H1 (cell line): ENCODE results near the gene DBP. TPM values are rescaled to one million over a fixed set of nuclear protein-coding genes. Genes with fewer than 3 reads are reported as not detected.

ENCODE experiments used
- CTCF ChIA-PET: fragments of 300-600 bp; sonication (Branson Sonifier 250); formaldehyde crosslinking; loops from one replicate; lab custom pipeline; 2021; ENCODE audit not compliant: partially characterized antibody; lab: Charles Lee
- POLR2A ChIA-PET: fragments of 300-600 bp; sonication (Branson Sonifier 250); formaldehyde crosslinking; loops from one replicate; lab custom pipeline; 2021; ENCODE audit warnings: inconsistent platforms; ENCODE audit not compliant: partially characterized antibody; lab: Charles Lee
- DNase-seq, 2 experiments: peaks; one replicate each; pipeline versions ENCODE4 v3.0.0 to v3.0.0-alpha.2; 2010 to 2022; ENCODE audit warnings: low spot score in 2 of 2, low read depth in 1 of 2, mixed read lengths in 1 of 2
- FAIRE-seq: peaks from 2 replicates; lab custom pipeline; 2011; peaks lifted over from hg19 to GRCh38; lab: Jason Lieb, UNC
- H2AFZ ChIP-seq: 2 replicates; pipeline ENCODE4 v1.8.1; 2012; ENCODE audit warnings: low read length, inconsistent platforms
- H2AK5ac ChIP-seq: 2 replicates; pipeline ENCODE4 v1.6.1; 2013; ENCODE audit warnings: low read depth, low read length
- H2BK120ac ChIP-seq: replicated peaks from 2 replicates; pipeline ENCODE3; 2013; ENCODE audit warnings: low read depth, low read length, inconsistent platforms
- H2BK12ac ChIP-seq: 2 replicates; pipeline ENCODE4 v1.6.1; 2013; ENCODE audit warnings: low read depth, low read length
- H2BK15ac ChIP-seq: 2 replicates; pipeline ENCODE4 v1.6.1; 2013; ENCODE audit warnings: low read length
- H2BK20ac ChIP-seq: 2 replicates; pipeline ENCODE4 v1.6.1; 2013; ENCODE audit warnings: low read length
- H2BK5ac ChIP-seq: 2 replicates; pipeline ENCODE4 v1.6.1; 2013; ENCODE audit warnings: low read depth, low read length
- H3K14ac ChIP-seq: 2 replicates; pipeline ENCODE4 v1.6.1; 2013; ENCODE audit warnings: inconsistent platforms; ENCODE audit not compliant: insufficient read length
- H3K18ac ChIP-seq: 2 replicates; pipeline ENCODE4 v1.6.1; 2013; ENCODE audit warnings: low read length; ENCODE audit errors: extremely low read depth
- H3K23ac ChIP-seq: 2 replicates; pipeline ENCODE4 v1.6.1; 2013; ENCODE audit warnings: inconsistent platforms; ENCODE audit not compliant: insufficient read length
- H3K23me2 ChIP-seq: 2 replicates; pipeline ENCODE4 v1.6.1; 2013; ENCODE audit warnings: low read depth, low read length
- H3K27ac ChIP-seq: 2 replicates; pipeline ENCODE4 v1.6.1; 2011; ENCODE audit warnings: low read depth, low read length, inconsistent platforms
- H3K27me3 ChIP-seq, 4 experiments: replicated peaks in 1 of 4; 1 replicate in 1 of 4; 2 replicates in 3 of 4; pipeline versions ENCODE4 v1.6.1 to v1.8.1; 2011 to 2013; ENCODE audit warnings: low read length in 3 of 4, mild to moderate bottlenecking in 3 of 4, inconsistent platforms in 2 of 4, mixed read lengths in 2 of 4, moderate library complexity in 1 of 4; ENCODE audit not compliant: control insufficient read depth in 3 of 4, insufficient read depth in 3 of 4; ENCODE audit errors: extremely low read depth in 1 of 4
- H3K36me3 ChIP-seq, 4 experiments: 2 replicates each; pipeline versions ENCODE4 v1.6.1 to v1.8.1; 2011 to 2013; ENCODE audit warnings: mild to moderate bottlenecking in 4 of 4, low read length in 3 of 4, moderate library complexity in 2 of 4, control low read depth in 1 of 4, inconsistent platforms in 1 of 4; ENCODE audit not compliant: insufficient read depth in 4 of 4, control insufficient read depth in 2 of 4
- H3K4ac ChIP-seq: replicated peaks from 2 replicates; pipeline ENCODE3; 2013; ENCODE audit warnings: low read length, low read depth, mixed read lengths, inconsistent platforms; ENCODE audit not compliant: insufficient read length
- H3K4me1 ChIP-seq, 4 experiments: replicated peaks in 1 of 4; 1 replicate in 1 of 4; 2 replicates in 3 of 4; pipeline versions ENCODE4 v1.6.1 to v1.8.1; 2011 to 2013; ENCODE audit warnings: low read length in 3 of 4, inconsistent platforms in 2 of 4, mixed read lengths in 1 of 4; ENCODE audit not compliant: insufficient read depth in 4 of 4, control insufficient read depth in 3 of 4
- H3K4me2 ChIP-seq, 2 experiments: 2 replicates each; pipeline versions ENCODE4 v1.6.1 to v1.8.1; 2011 to 2013; ENCODE audit warnings: low read depth in 2 of 2, low read length in 2 of 2, control low read depth in 1 of 2, inconsistent platforms in 1 of 2, mild to moderate bottlenecking in 1 of 2; ENCODE audit not compliant: insufficient read depth in 1 of 2
- H3K4me3 ChIP-seq, 4 experiments: fragments of 200-600, 300-600 bp in 1 of 4; sonication (generic), shearing (Covaris generic), sonication (Bioruptor Twin) in 1 of 4; 2 replicates each; pipeline versions ENCODE4 v1.5.1 to v1.8.1; 2011 to 2016; ENCODE audit warnings: low read length in 4 of 4, low read depth in 3 of 4, control low read depth in 2 of 4, inconsistent platforms in 2 of 4, mild to moderate bottlenecking in 2 of 4, mixed read lengths in 1 of 4, moderate library complexity in 1 of 4; ENCODE audit not compliant: insufficient read depth in 2 of 4; ENCODE audit errors: extremely low read depth in 1 of 4
- H3K56ac ChIP-seq: replicated peaks from 2 replicates; pipeline ENCODE3; 2013; ENCODE audit warnings: low read depth, mild to moderate bottlenecking, mixed read lengths, low read length, inconsistent platforms; ENCODE audit not compliant: insufficient read length
- H3K79me1 ChIP-seq: 2 replicates; pipeline ENCODE4 v1.6.1; 2013; ENCODE audit warnings: low read depth, low read length, control low read depth
- H3K79me2 ChIP-seq, 2 experiments: 2 replicates each; pipeline versions ENCODE4 v1.6.1 to v1.8.1; 2012 to 2013; ENCODE audit warnings: low read length in 2 of 2, mild to moderate bottlenecking in 2 of 2, inconsistent platforms in 1 of 2; ENCODE audit not compliant: insufficient read depth in 2 of 2, control insufficient read depth in 1 of 2
- H3K9ac ChIP-seq, 4 experiments: replicated peaks in 1 of 4; 1 replicate in 1 of 4; 2 replicates in 3 of 4; pipeline versions ENCODE4 v1.6.1 to v1.8.1; 2011 to 2013; ENCODE audit warnings: low read depth in 3 of 4, low read length in 3 of 4, control low read depth in 2 of 4, mild to moderate bottlenecking in 2 of 4, moderate library complexity in 2 of 4, inconsistent platforms in 1 of 4; ENCODE audit errors: extremely low read depth in 1 of 4
- H3K9me3 ChIP-seq, 2 experiments: 2 replicates each; pipeline versions ENCODE4 v1.6.1 to v1.8.1; 2012 to 2013; ENCODE audit warnings: mild to moderate bottlenecking in 2 of 2, moderate library complexity in 2 of 2, control low read depth in 1 of 2, inconsistent platforms in 1 of 2, low read depth in 1 of 2, low read length in 1 of 2, mixed read lengths in 1 of 2; ENCODE audit not compliant: insufficient read depth in 2 of 2
- H4K20me1 ChIP-seq, 2 experiments: replicated peaks in 1 of 2; 2 replicates each; pipeline versions ENCODE3 to v1.8.1; 2011 to 2013; ENCODE audit warnings: inconsistent platforms in 2 of 2, low read length in 2 of 2, mild to moderate bottlenecking in 1 of 2; ENCODE audit not compliant: insufficient read depth in 2 of 2, control insufficient read depth in 1 of 2
- H4K5ac ChIP-seq: 2 replicates; pipeline ENCODE4 v1.6.1; 2013; ENCODE audit warnings: low read length, low read depth, mixed read lengths, inconsistent platforms; ENCODE audit not compliant: insufficient read length
- H4K8ac ChIP-seq: 2 replicates; pipeline ENCODE4 v1.8.0; 2013; ENCODE audit warnings: mild to moderate bottlenecking, moderate library complexity, low read length, inconsistent platforms; ENCODE audit not compliant: insufficient read depth; ENCODE audit errors: extremely low read depth
- H4K91ac ChIP-seq: replicated peaks from 2 replicates; pipeline ENCODE3; 2013; ENCODE audit warnings: low read length, mixed read lengths, inconsistent platforms; ENCODE audit not compliant: insufficient read length
- GTF2F1 ChIP-seq: IDR thresholded peaks from 2 replicates; pipeline ENCODE4 v1.6.1; 2012; ENCODE audit warnings: low read depth, low read length, improper control_type of control experiment, borderline replicate concordance
- KDM4A ChIP-seq: IDR thresholded peaks from one replicate; pipeline ENCODE4 v1.7.1; 2012; ENCODE audit warnings: low read depth, mild to moderate bottlenecking, moderate library complexity, low read length, inconsistent platforms; ENCODE audit not compliant: severe bottlenecking
- POLR2A ChIP-seq, 2 experiments: IDR thresholded peaks; 1 replicate in 1 of 2; 2 replicates in 1 of 2; pipeline ENCODE4 v1.6.1; 2011; ENCODE audit warnings: low read depth in 2 of 2, low read length in 2 of 2, mild to moderate bottlenecking in 2 of 2; ENCODE audit errors: control extremely low read depth in 1 of 2
- POLR2AphosphoS5 ChIP-seq: IDR thresholded peaks from 2 replicates; pipeline ENCODE4 v1.6.1; 2011; ENCODE audit warnings: low read depth, low read length
- SIN3A ChIP-seq, 2 experiments: IDR thresholded peaks in 1 of 2; conservative IDR thresholded peaks in 1 of 2; 2 replicates each; pipeline ENCODE4 v1.6.1; 2011 to 2012; ENCODE audit warnings: low read length in 2 of 2, improper control_type of control experiment in 1 of 2, low read depth in 1 of 2, mild to moderate bottlenecking in 1 of 2
- TEAD4 ChIP-seq: IDR thresholded peaks from 2 replicates; pipeline ENCODE4 v1.6.1; 2012; ENCODE audit warnings: low read depth, low read length, inconsistent platforms, mixed read lengths
- WGBS, 2 experiments: shearing (Covaris generic) in 1 of 2; methylation state at CpG; one replicate each; pipeline versions ENCODE4 v1.1.6 to v1.1.7; 2013 to 2015; ENCODE audit warnings: low lambda C conversion rate in 2 of 2, mixed read lengths in 2 of 2, inconsistent platforms in 1 of 2, low coverage in 1 of 2, missing lambda C conversion rate in 1 of 2; ENCODE audit not compliant: insufficient replicate concordance in 2 of 2, insufficient coverage in 1 of 2, insufficient read length in 1 of 2; ENCODE audit errors: extremely low coverage in 1 of 2, missing lambda C conversion rate in 1 of 2; 5-methylcytosine and 5-hydroxymethylcytosine counted together
- polyA plus RNA-seq, 7 experiments: library from polyadenylated mRNA; depleted of rRNA in 3 of 7; stranded (reverse) in 5 of 7; unstranded in 2 of 7; fragments of >200 nt in 5 of 7; fragments of 200-250 nt in 2 of 7; gene quantifications; 1 replicate in 5 of 7; 2 replicates in 1 of 7; 4 replicates in 1 of 7; pipeline versions ENCODE4 v1.2.1 to v1.2.3, GENCODE V29; 2011 to 2013; ENCODE audit warnings: missing spikeins in 2 of 7, mixed read lengths in 2 of 7
- total RNA-seq: library from RNA; stranded (reverse); fragmentation: NEBNext Ultra II Directional; extraction: Animal tissue kit (Norgen Biotek cat#: 25700); gene quantifications from 2 replicates; pipeline ENCODE4 v1.2.1, GENCODE V29; 2021

Gene DBP
- total and polyA plus RNA-seq, 2 of the 8 experiments (the other 6 are each of a cell fraction or from before 2014, with no cell fraction given) = 7.5 to 8.3 TPM

GRCh38 chr19:48624791-48625723 lies 12.1 kb downstream of the DBP start:
- peaks cover 3 to 17% (median 9%) of the 10 kb centered on the region in 4 experiments for H3K4me1 ChIP-seq
- peak overlapping the region; percentile 48 for H4K5ac ChIP-seq
- CTCF ChIA-PET = no interaction called here
- H3K9me3 ChIP-seq = no peaks in the 10 kb centered on the region
- H2BK15ac ChIP-seq = no peak overlapping the region
- H4K8ac ChIP-seq = no peak overlapping the region
- POLR2A ChIA-PET = interaction anchor here (27.0 to 30.9 kb wide), 2 partner anchors 2 to 12 kb away, joined by 788 read pairs; partner anchors contain the start of genes DBP, FAM83E, RPL18 and SPACA4
- no peaks in the 10 kb centered on the region for H3K27me3 ChIP-seq
- peak overlapping the region; percentile 75 to 82 for H3K4me2 ChIP-seq
- peak overlapping the region; percentile 80 for H3K4ac ChIP-seq
- no peak overlapping the region for H2BK20ac ChIP-seq
- H3K27ac ChIP-seq = 0 out of 2 replicates have a peak overlapping the region, but pooled peaks have one; percentile 47
- peak overlapping the region; percentile 39; the same call in 1 of the 2 replicates for H2BK12ac ChIP-seq
- no peak overlapping the region for H3K23ac ChIP-seq
- peaks cover 0 to 11% (median 1%) of the 10 kb centered on the region in 4 experiments; a peak in 1 of 8 replicates for H3K36me3 ChIP-seq
- no peak overlapping the region for H2AFZ ChIP-seq
- DNase-seq (no peak), FAIRE-seq (no peak)
- H4K20me1 ChIP-seq = peaks cover 2 to 8% of the 10 kb centered on the region in 2 experiments
- peak overlapping the region; percentile 35 to 70 (median 66) for H3K9ac ChIP-seq
- H3K79me1 ChIP-seq = no peaks in the 10 kb centered on the region; the same call in 1 of the 2 replicates
- peaks cover 17% of the 10 kb centered on the region for H3K23me2 ChIP-seq
- peaks cover 0 to 15% of the 10 kb centered on the region in 2 experiments; a peak in 3 of 4 replicates for H3K79me2 ChIP-seq
- 51% methylated on average over 20 of the region's 24 CpGs; no CpG with 5 or more reads in 1 of the 2 experiments for WGBS, 2 experiments
- no peak overlapping the region for H3K14ac ChIP-seq
- H2BK120ac ChIP-seq = no peak overlapping the region
- TF ChIP-seq TEAD4 (0 out of 2 replicates have a peak, but pooled peaks have one; percentile 18), KDM4A (no peak), POLR2AphosphoS5 (peak; percentile 80), POLR2A (IDR thresholded peaks at IDR 0.05; ENCODE audit: control extremely low read depth in 1 of 2, low read depth in 2 of 2, low read length in 2 of 2) (peak in 1 of 2 experiments; percentile 78; a peak in 1 of 3 replicates), SIN3A (conservative IDR thresholded peaks at IDR 0.05 in 1 of 2, IDR thresholded peaks at IDR 0.05 in 1 of 2; ENCODE audit: low read depth in 1 of 2, low read length in 2 of 2) (peak in 1 of 2 experiments; percentile 42; a peak in 2 of 4 replicates), GTF2F1 (no peak)
- H4K91ac ChIP-seq = no peak overlapping the region
- H3K18ac ChIP-seq = peak overlapping the region; percentile 93
- H2AK5ac ChIP-seq = peak overlapping the region; percentile 49; the same call in 1 of the 2 replicates
- H2BK5ac ChIP-seq = peak overlapping the region; percentile 90; the same call in 1 of the 2 replicates
- peak overlapping the region; percentile 92 for H3K56ac ChIP-seq
- H3K4me3 ChIP-seq = peak overlapping the region; percentile 53 to 87 (median 80)
